Stimulated activated CD8-positive, alpha-beta memory T cell treated with anti-CD3 and anti-CD28 coated beads, Interleukin-7, amount 100 ng/mL, for 1 hour (primary cell): ENCODE measurements around the gene ADRM1.

Source experiments
- DNase-seq, 2 donors: peaks; one replicate each; pipeline ENCODE4 v3.0.0-alpha.2; 2020; ENCODE audit warnings: low read depth in 2 of 2

ADRM1 gene

GRCh38 chr20:62281161-62281933 lies 21.4 kb upstream of the ADRM1 start:
- DNase-seq, result no peak

- no peak for DNase-seq
These were observed 20.7 kb upstream of the ADRM1 start for GRCh38 chr20:62282103-62282502.

GRCh38 chr20:62282877-62283503 lies 19.8 kb upstream of the ADRM1 start:
- DNase-seq, result no peak

- no peak for DNase-seq
These were observed 18.3 kb upstream of the ADRM1 start for GRCh38 chr20:62284448-62284847.

- DNase-seq, result no peak
These were observed 17.6 kb upstream of the ADRM1 start for GRCh38 chr20:62285151-62285550.

GRCh38 chr20:62285722-62286121 lies 17.1 kb upstream of the ADRM1 start:
- no peak for DNase-seq

GRCh38 chr20:62286493-62287064 lies 16.2 kb upstream of the ADRM1 start:
- DNase-seq, result no peak

GRCh38 chr20:62287129-62287528 lies 15.7 kb upstream of the ADRM1 start:
- DNase-seq, result no peak

- DNase-seq, result no peak
These were observed 14.8 kb upstream of the ADRM1 start for GRCh38 chr20:62287759-62288534.

GRCh38 chr20:62288535-62289105 lies 14.2 kb upstream of the ADRM1 start:
- no peak for DNase-seq

GRCh38 chr20:62289131-62289530 lies 13.7 kb upstream of the ADRM1 start:
- DNase-seq, result no peak

GRCh38 chr20:62289898-62290297 lies 12.9 kb upstream of the ADRM1 start:
- DNase-seq, result no peak

GRCh38 chr20:62291251-62292066 lies 11.3 kb upstream of the ADRM1 start:
- DNase-seq, result no peak

- DNase-seq, result no peak
These were observed 10.7 kb upstream of the ADRM1 start for GRCh38 chr20:62292108-62292507.

- DNase-seq, result no peak
These were observed 9.5 kb upstream of the ADRM1 start for GRCh38 chr20:62293111-62293784.

GRCh38 chr20:62293946-62294345 lies 8.9 kb upstream of the ADRM1 start:
- no peak for DNase-seq

- no peak for DNase-seq
These were observed 8.3 kb upstream of the ADRM1 start for GRCh38 chr20:62294516-62294915.

GRCh38 chr20:62296724-62297448 lies 5.9 kb upstream of the ADRM1 start:
- DNase-seq, result no peak

GRCh38 chr20:62297449-62298227 lies 5.2 kb upstream of the ADRM1 start:
- no peak for DNase-seq
